Uterus (tissue), 2 donors: ENCODE measurements around the gene NLGN2.

Experiments
- CTCF ChIP-seq, 4 experiments: fragments of 200-600 bp in 2 of 4; fragments of 450-650 bp in 2 of 4; sonication (generic) in 2 of 4; IDR thresholded peaks; one replicate each; pipeline ENCODE4 v1.5.1; 2016 to 2019; ENCODE audit warnings: antibody characterized with exemption in 4 of 4, mild to moderate bottlenecking in 2 of 4, moderate library complexity in 1 of 4
- POLR2A ChIP-seq, 2 donors: fragments of 450-650 bp; IDR thresholded peaks; one replicate each; pipeline ENCODE4 v1.6.1; 2016; ENCODE audit warnings: antibody characterized with exemption in 2 of 2, mild to moderate bottlenecking in 1 of 2, moderate library complexity in 1 of 2

GRCh38 chr17:7429722-7430121, 22.1 kb downstream of the NLGN2 start:
- TF ChIP-seq CTCF (IDR thresholded peaks at IDR 0.05) = no peak
- TF ChIP-seq POLR2A (IDR thresholded peaks at IDR 0.05) = no peak
